T-helper 1 cell treated with Interleukin-12 subunit alpha and Interleukin-12 subunit beta and Interleukin-4 antibody, amounts not matched to agents 30 ng/mL and 1 ng/mL, for 36 hours (primary cell): ENCODE results near the gene THSD4. TPM values are rescaled to one million over a fixed set of nuclear protein-coding genes. Genes with fewer than 3 reads are reported as not detected.
"Not testable (repeated sequence)": the region's sequence is repeated elsewhere in the genome, so short reads cannot be mapped to it uniquely, and the experiment has no call there.

Experiments
- intact Hi-C: fragments of 100-400 bp; cut with micrococcal nuclease; formaldehyde crosslinking; loops from one replicate; pipeline ENCODE4 v1.15.1; 2024
- total RNA-seq: library from RNA; stranded (reverse); gene quantifications from 2 replicates; pipeline ENCODE4 v1.2.3, GENCODE V29; 2022

THSD4 gene
- total RNA-seq, 1 donor from 2014 or later, result not detected

DNA sequence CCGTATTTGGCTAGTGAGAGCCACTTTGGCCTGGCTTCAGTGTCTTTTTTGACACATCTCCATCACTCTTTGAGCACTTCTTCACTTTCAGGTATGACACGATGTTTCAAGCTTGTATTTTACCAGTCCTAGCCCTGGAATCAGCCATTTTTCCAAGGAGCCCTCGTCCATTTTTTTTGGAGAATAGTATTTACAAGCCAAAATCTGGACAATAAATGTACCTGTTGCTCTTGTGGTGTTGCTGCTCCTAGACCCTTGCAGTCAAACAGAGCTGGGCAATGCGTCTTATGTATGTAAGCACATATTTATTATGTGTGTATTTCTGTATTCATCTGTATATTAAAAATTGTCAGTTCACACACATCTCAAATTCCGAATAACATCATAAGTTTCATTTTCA lies 231.2 kb downstream of the THSD4 start:
- intact Hi-C loops, result no loop called here

DNA sequence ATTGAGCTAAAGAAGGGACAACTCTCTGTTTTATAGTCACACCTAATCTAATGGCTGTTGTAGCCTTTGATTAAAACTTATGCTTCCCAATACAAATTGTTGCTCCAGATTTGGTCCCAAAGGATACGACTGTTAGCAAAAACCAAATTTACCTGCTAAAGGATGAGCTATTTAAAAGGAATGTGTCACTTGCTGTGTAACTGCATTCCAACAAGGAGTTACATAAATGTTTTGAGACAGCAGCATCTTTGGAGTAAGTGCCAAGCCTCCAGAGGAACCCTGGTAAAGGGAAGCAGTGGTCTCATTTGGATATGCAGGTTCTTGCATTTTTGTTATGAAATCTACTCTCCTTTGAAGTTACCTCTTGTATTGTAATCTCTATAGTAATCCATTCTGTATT lies 233.3 kb downstream of the THSD4 start:
- intact Hi-C loops, result no loop called here

DNA sequence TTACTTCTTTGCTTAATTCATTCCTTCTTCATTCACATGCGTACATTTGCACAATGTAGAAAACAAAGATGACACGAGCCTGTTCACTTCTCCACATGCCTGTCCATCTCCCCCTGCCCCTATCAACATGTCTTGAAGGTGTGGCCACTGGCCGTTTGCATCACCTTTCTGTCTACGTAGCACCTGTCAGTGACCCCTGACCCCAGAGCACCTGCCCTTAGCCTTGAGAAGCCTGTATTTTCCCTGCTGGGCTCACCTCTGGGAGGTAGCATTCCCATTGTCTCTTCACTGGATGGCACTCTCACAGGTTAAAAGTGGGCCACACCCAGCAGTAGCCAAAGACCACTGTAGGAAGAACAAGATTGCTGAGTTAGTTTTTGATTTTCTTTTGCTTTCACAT lies 234.1 kb downstream of the THSD4 start:
- intact Hi-C loops, result no loop called here

DNA sequence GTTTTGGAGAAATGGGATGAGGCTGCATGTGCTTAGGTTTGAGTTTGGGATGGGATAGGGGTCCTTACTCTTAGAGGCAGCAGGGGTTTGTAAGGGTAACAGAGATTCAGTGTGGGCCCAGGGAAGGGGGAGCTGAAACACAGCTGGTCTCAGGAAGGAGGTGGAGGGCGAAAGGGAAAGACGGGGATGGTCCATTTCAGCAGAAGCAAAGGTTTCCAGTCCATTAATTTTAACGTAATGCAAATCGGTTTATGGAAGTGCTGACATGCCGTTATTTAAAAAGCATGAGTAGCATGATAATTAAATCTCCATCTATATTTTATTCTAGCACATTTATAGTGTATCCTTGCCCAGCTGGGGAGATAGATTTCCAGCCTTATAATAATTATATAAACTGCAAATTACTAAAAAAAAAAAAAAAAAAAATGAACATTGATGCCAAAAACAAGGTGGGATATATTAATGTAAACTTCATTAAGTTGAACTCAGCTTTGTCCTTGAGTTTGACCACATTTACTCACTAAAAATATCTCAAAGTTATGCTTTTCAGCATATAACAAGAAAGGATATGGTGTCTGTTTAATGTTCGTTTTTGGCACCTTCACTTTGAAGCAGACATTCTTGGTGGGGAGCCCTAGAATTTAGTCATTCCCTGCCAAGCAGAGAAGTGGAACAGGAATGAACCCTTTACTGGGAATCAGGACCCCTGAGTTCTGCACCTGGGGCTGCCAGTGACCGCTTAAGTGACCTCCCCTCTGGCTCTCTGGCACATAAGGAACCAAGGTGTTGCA lies 234.7 kb downstream of the THSD4 start:
- intact Hi-C loops, result no loop called here

DNA sequence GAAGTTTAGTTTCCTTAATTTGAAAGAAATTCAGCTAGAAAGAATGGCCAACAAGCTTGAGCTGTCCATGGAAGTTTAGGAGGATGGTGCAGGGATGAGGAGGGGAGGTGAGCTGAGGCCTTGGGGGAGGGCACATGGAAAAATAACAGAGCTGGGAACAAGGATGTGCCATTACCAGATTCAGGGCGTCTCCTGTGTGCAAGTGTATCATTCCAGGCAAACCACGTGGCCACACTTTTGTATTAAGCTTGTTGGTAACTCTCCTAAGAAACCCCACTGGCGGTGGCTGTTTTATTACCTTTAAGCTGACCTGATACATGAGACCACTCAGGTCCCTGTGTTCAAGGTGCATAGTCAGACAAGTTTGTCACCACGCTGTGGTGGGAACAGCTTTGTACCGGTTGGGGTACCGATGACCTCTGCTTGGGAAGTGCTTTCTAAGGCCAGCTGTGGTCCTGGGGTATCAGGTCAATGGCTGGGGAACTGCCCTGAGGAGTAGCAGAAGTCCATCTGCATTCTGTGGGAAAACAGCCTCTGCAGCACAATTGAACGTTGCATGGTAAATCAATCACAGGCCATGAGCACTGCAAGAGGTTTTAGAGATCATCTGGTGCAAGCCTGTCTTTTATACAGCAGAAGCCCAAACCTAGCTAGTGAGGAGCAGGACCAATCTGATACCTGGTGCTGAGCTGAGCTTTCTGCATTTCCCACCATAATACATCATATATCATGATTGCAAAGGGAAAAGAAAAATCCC lies 235.5 kb downstream of the THSD4 start:
- intact Hi-C loops, result no loop called here

DNA sequence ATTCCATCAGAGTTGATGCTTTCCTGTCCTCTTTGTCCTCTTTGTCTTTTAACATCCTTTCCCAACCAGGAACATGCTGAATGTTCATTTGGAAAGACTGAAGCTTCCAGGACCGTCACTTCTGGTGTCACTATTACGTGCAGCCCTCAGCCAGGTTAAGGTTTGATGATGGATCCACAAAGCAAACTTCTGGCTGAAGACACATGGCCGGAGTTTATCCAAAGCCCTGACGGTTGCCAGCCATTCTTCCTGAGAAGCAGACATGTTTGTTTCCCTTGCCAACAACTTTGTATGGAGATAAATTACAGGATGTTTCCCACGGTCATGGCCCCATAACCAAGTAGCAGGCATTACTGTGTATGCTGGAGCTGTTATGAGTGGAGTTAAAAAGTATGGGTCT lies 236.9 kb downstream of the THSD4 start:
- intact Hi-C loops, result no loop called here

DNA sequence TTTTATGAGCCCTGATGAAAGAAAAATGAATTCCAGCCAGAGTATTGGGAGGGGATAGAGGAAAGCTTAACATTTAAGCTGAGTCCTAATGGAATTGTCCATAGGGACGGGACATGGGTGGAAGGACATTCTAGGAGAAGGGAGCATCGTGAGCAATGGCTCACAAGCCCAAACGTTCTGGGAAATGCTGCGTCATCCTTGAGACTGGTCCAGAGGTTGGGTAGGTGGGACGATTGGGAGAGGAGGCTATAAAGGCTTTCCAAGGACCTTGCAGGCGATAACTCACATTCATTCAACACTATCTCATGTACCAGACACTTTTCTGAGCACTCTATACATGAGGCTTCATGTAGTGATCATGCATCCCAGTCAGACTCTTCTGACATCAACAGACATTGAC lies 237.5 kb downstream of the THSD4 start:
- intact Hi-C loops, result no loop called here

DNA sequence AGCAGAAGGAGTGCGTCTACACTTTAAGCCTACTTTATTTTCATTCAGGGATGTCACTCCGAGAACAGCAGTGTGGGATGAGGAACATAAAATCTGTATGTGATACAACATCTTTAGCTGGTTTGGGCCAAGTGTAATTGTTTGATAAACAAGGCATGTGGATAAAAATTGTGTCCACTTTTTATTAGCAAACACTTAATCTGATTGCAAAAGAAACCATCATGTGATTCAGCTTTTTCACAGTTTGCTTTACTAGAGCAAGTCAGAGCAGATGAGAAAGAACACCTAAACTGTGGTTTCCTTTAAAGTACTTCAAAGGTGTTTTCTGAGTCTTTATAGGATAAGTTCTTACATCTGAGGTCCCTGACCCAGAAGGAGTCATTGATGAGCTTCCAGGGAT lies 237.9 kb downstream of the THSD4 start:
- intact Hi-C loops, result no loop called here

DNA sequence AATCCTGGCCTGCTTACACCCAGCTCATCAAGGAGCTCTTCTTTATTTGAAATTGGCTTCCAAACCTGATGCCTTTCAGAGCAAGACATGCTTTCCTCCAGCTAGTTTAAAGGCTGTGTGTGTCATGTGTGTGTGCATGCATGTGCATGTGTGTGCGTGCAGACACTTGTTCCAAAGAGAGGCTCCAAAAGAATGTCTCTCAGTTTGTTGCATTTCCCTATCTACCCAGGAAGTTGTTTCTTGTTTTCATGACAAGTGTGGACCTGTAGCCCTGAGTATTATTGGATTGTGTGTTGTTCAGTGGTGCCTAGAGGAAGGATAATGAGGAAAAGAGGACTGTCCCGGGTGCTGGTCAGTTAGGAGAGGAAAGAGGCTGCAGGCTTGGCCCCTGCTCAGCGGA lies 240.0 kb downstream of the THSD4 start:
- intact Hi-C loops, result no loop called here

DNA sequence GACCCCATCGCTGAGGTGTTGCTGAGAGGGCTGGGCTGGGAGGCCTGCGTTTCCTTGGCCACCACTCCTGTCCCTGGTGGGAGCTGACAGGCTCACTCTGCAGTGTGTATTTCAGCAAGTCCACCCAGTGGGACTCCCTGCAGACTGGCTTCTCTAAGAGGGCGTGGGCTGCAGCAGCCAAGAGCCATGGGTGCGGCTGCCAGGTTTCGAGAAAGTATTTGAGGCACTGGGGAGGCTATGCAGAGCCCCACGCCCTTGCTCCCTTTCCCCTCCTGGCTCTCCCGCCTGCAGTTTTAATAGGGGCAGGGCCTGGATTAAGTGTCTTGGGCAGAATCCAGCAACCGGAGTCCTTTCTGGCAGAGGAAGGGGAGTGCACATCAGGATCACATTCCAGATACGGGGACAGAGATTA lies 242.1 kb downstream of the THSD4 start:
- intact Hi-C loops, result no loop called here

DNA sequence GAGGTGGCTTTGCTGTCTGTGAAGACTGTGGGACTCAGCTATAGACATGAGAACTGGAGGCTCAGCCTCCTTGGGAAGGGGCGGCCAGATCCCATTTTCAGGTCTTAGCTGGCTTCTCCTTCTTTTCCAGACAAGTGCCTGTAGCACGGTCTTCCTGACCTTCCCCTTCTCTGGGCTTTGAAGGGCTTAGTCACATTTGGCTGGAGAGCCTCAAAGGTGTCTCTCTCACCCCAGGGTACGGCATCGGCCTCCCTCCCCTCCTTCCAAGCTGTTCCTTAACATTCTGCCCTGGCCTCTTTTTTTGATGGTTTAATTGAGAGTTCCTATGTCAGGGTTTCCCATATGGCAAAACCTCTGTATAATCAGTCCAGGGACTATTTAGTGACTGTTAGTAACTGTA lies 242.7 kb downstream of the THSD4 start:
- intact Hi-C loops, result no loop called here

DNA sequence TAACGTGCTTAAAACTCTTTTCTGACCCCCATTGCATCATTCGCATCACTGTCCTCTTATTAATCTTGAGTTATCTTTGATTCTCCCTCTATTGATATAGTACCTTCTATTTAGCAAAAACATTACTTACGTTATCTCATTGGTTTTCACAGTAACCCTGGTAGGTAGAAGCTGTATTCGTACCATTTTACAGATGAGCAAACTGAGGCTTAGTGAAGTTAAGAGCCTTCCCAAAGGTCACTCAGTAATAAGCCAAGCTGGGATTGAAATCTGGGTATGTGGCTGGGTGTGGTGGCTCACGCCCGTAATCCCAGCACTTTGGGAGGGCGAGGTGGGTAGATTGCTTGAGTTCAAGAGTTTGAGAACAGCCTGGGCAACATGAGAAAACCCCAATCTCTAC lies 244.0 kb downstream of the THSD4 start:
- intact Hi-C loops, result no loop called here

DNA sequence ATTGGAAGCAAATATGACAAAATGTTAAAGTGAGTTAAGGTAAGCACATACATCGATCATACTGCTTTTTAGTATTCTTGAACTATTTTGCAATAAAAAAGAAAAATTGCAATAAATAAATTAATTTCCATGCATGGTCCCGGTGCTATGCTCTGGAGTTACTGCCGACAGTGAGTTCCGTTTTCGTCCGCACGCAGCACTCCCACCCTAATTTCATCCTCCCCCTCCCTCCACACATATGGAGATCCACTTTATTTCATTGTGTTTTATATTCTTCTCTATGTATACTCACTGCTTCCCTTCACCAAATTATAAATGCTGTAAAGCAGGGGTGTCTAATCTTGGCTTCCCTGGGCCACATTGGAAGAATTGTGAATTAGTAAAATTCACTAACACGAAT lies 247.3 kb downstream of the THSD4 start:
- intact Hi-C loops, result no loop called here

DNA sequence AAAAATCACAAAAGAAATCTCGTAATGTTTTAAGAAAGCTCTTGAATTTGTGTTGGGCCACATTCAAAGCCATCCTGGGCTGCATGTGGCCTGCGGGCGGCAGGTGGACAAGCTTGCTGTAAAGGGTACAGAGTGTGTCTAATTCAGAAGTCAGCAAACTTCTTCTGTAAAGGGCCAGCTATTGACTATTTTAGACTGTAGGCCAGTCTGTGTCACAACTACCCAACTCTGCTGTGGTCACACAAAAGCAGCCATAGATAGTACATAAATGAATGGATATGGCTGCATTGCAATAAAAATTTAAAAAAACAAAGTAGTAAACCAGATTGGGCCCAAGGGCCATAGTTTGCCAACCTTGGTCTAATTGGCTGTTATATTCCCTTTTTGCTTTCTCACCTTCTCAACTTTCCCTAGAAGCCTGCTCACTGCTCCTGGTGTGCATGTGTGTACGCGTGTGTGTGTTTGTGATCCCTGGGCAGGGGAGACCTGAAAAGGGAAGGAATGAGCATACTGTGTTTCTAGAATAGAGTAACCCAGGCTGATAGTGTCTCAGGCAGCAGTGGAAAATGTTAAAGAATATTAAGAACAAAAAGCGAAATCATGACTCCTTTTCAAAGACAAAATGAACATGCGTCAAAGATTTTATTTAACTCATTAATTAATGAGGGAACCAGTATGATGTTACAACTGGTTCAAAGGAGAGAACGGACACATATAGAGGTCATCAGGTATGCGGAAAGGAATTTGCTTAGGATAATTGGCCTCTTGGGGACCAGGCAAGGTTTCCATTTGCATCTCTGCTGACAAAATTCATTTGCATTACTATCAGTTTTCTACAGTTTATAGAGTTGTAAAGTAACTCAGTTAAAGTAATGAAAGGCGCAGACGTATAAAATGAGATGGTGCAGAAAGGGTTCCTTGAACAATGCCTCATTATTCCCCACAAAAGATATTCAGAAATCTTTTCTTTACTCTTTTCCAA lies 248.0 kb downstream of the THSD4 start:
- intact Hi-C loops, result no loop called here

DNA sequence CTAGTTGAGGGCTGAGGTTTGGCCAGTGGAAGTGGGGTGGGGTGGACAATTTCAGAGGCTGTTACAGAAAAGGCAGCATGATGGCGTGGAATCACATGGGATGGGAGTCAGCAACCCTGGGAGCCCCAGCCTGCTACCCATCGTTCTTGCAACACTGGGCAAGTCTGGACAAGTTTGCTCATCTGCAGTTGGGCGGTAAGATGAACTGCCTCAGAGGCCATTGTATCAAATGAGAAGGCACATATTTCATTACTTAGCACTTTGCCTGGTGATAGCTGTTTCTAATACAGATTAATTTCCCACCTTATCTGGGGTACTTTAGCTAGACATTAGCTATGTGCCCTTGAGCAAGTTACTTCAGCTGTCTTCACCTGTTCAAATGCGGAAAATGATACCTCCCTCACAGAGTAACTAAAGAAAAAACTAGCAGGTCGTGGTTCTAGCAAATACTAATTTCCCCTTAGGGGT lies 248.9 kb downstream of the THSD4 start:
- intact Hi-C loops, result no loop called here

DNA sequence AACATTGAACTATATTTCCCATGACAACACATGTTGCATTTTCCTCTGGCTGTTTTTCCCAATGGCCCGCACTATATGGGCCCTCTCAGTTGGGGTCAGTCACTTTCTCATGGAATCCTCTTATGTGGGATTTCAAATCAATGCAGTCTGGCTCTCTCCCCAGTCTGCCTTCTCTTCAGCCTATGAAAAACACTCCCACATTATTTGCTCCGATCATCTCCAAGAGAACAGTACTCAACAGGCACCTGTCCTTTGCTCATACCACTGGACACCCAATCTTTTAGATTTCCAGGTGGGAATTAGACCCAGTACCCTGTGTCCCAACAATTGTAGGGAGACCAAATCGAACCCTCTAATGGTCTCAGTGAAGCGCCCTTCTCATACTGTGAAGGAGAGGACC lies 251.3 kb downstream of the THSD4 start:
- intact Hi-C loops, result no loop called here

DNA sequence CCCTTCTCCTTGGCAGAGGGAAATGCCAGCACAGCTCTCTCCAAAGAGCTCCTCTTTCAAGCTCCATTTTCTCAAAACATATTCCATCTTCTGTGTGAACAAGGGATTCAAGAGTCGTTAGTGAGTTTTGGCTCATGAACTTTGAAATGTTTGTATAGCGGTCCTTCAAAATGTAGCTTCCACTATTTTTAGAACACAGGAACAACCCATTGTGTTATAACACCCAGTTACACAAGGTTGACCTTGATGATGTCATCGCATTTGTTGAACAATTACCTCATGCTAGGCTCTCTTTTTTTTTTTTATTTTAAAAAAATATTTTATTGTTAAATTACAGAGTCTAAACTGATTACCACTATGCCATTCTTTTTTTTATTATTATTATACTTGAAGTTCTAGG lies 251.7 kb downstream of the THSD4 start:
- intact Hi-C loops, result no loop called here

DNA sequence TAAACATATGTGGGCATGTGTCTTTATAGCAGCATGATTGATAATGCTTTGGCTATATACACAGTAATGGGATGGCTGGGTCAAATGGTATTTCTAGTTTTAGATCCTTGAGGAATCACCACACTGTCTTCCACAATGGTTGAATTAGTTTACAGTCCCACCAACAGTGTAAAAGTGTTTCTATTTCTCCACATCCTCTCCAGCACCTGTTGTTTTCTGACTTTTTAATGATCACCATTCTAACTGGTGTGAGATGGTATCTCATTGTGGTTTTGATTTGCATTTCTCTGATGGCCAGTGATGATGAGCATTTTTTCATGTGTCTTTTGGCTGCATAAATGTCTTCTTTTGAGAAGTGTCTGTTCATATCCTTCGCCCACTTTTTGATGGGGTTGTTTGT lies 252.5 kb downstream of the THSD4 start:
- intact Hi-C loops, result not testable (repeated sequence)

DNA sequence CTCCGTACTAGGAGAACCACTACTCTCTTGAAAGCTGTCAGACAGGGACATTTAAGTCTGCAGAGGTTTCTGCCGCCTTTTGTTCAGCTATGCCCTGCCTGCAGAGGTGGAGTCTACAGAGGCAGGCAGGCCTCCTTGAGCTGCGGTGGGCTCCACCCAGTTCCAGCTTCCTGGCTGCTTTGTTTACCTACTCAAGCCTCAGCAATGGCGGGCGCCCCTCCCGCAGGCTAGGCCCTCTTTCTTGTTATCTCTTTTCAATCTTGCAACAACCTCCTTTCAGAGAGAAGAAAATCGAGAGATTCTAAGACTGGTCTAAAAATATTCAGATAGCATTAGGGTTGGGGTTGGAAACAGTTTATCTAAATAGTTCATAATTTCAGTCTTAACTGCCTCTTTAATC lies 257.5 kb downstream of the THSD4 start:
- intact Hi-C loops, result not testable (repeated sequence)

DNA sequence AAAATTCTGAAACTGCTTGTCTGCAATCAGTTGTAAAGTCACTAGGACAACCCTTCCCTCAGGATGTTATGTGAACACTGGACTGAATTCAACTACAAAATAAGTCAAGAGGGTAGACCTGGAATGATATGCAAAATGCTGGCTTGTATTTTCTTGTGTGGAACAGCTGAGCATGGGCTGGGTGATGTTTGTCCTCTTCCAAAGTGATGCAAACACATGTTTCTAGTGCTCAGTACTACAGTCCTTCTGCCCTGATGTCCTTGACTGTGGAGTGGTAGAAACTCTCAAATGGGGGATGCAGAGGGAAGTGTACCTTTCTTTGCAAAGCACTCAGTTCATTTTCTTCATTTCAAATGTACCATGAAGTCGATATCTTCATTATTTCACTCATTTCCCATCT lies 258.6 kb downstream of the THSD4 start:
- intact Hi-C loops, result no loop called here

DNA sequence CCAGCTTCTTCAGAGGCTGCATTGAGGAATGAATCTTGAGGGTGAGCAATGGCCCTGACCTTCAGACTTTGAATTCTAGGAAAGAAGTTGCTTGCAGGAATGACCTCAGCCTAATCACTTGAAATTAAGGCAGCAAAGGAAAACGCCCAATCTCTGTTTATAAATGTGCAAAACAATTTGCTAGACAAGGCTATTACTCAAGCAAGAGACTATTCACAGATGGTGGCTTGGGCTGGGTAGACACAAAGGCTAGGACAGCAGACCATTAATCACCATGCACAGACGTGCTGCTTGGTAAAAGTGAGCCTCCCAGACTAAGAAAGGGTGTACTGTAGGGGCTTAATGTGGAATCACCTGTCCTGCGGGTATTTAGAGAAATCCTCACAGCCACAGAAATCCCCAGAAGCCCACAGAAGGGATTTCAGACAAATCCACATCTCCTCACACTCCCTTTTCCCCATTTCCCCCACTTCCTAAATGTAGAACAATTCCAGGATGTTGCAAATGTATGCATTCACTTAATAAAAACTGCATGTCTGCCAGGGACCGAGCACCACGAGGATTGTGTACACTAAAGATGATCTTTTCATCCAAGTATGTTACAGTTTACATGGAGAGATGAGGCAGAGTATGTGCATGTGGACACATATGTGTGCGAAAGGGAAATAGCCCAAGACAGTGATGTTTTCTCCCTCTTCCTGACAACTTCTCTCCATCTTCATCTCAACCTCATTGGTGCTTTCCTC lies 259.5 kb downstream of the THSD4 start:
- intact Hi-C loops, result no loop called here
